PFSK-1 (cell line): ENCODE measurements around the gene KLHDC7A.

ENCODE experiments used
- POLR2AphosphoS5 ChIP-seq: IDR thresholded peaks from 2 replicates; pipeline ENCODE4 v1.6.1; 2012; ENCODE audit warnings: low read depth, mild to moderate bottlenecking, control low read depth, low read length, moderate library complexity
- TF ChIP-seq, protein P1 (sequence below), 2 experiments: IDR thresholded peaks; 2 replicates each; pipeline versions ENCODE4 v1.6.1 to v1.8.0; 2011 to 2012; ENCODE audit warnings: low read depth in 2 of 2, low read length in 2 of 2, control low read depth in 1 of 2, inconsistent platforms in 1 of 2, mild to moderate bottlenecking in 1 of 2, moderate library complexity in 1 of 2; ENCODE audit not compliant: insufficient read depth in 1 of 2

DNA sequence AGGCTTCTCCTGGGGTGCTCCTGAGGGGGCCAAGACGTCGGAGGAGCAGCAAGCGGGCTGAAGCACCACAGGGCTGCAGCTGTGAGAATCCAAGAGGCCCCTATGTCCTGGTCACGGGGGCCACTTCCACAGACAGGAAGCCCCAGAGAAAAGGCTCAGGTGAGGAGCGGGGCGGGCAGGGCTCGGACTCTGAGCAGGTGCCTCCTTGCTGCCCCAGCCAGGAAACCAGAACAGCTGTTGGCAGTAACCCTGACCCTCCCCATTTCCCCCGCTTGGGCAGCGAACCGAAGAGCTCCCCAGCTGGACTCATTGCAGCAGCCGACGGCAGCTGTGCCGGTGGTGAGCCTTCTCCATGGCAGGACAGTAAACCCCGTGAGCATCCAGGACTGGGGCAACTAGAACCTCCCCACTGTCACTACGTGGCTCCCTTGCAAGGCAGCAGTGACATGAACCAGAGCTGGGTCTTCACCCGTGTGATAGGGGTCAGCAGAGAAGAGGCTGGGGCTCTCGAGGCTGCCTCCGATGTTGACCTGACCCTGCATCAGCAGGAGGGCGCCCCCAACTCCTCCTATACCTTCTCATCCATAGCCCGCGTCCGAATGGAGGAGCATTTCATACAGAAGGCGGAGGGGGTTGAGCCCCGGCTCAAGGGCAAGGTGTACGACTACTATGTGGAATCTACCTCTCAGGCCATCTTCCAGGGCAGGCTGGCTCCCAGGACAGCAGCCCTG, 625 bp downstream of the KLHDC7A start:
- TF ChIP-seq, protein P1, sequence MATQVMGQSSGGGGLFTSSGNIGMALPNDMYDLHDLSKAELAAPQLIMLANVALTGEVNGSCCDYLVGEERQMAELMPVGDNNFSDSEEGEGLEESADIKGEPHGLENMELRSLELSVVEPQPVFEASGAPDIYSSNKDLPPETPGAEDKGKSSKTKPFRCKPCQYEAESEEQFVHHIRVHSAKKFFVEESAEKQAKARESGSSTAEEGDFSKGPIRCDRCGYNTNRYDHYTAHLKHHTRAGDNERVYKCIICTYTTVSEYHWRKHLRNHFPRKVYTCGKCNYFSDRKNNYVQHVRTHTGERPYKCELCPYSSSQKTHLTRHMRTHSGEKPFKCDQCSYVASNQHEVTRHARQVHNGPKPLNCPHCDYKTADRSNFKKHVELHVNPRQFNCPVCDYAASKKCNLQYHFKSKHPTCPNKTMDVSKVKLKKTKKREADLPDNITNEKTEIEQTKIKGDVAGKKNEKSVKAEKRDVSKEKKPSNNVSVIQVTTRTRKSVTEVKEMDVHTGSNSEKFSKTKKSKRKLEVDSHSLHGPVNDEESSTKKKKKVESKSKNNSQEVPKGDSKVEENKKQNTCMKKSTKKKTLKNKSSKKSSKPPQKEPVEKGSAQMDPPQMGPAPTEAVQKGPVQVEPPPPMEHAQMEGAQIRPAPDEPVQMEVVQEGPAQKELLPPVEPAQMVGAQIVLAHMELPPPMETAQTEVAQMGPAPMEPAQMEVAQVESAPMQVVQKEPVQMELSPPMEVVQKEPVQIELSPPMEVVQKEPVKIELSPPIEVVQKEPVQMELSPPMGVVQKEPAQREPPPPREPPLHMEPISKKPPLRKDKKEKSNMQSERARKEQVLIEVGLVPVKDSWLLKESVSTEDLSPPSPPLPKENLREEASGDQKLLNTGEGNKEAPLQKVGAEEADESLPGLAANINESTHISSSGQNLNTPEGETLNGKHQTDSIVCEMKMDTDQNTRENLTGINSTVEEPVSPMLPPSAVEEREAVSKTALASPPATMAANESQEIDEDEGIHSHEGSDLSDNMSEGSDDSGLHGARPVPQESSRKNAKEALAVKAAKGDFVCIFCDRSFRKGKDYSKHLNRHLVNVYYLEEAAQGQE (IDR thresholded peaks at IDR 0.05; ENCODE audit: insufficient read depth in 1 of 2, low read depth in 2 of 2, low read length in 2 of 2): no peak
- TF ChIP-seq POLR2AphosphoS5: no peak
